Measurements from ENCODE around the gene ODC1. TPM values are rescaled to one million over a fixed set of nuclear protein-coding genes. Genes with fewer than 3 reads are reported as not detected.

ODC1 gene
- total RNA-seq, 4 donors from 2014 or later = 70.1 to 158 (median 94.8) TPM

DNA sequence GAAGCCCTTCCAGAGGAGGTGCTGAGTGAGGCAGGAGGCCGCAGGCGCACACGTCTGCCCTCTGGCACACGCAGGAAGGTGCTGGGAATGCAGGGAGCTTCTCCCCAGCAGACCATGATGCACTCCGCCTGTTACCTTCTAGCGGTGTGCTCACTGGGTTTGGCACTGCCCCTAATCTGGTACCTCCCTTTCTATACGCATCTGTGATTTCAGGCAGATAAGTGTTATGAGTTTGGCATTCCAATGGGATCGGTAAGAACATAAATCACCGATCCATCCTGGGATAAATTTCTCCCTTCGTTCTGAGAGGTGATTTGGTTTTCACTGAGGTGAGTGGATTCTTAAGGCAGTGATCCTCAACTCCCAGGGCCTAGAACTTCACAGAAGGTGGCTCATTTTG lies 34.6 kb downstream of the ODC1 start:
- Histone ChIP-seq H3K4me1 (peaks cover 0 to 10% (median 7%) of the 10 kb centered on the region in 4 donors), H3K4me3 (no peak overlapping the region), H3K27ac (no peak overlapping the region), H3K9me3 (peaks cover 0 to 5% (median 0%) of the 10 kb centered on the region in 4 donors), H3K36me3 (peaks cover 0 to 13% (median 0%) of the 10 kb centered on the region in 3 donors), H3K27me3 (no peaks in the 10 kb centered on the region)
- no peak for DNase-seq (ENCODE audit: low spot score in 2 of 2)
- 96% methylated on average over 10 of the region's 10 CpGs for WGBS, 2 donors
- TF ChIP-seq EP300 (IDR thresholded peaks at IDR 0.05) (no peak), POLR2A (IDR thresholded peaks at IDR 0.05) (no peak)
- TF ChIP-seq, protein P1, sequence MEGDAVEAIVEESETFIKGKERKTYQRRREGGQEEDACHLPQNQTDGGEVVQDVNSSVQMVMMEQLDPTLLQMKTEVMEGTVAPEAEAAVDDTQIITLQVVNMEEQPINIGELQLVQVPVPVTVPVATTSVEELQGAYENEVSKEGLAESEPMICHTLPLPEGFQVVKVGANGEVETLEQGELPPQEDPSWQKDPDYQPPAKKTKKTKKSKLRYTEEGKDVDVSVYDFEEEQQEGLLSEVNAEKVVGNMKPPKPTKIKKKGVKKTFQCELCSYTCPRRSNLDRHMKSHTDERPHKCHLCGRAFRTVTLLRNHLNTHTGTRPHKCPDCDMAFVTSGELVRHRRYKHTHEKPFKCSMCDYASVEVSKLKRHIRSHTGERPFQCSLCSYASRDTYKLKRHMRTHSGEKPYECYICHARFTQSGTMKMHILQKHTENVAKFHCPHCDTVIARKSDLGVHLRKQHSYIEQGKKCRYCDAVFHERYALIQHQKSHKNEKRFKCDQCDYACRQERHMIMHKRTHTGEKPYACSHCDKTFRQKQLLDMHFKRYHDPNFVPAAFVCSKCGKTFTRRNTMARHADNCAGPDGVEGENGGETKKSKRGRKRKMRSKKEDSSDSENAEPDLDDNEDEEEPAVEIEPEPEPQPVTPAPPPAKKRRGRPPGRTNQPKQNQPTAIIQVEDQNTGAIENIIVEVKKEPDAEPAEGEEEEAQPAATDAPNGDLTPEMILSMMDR (IDR thresholded peaks at IDR 0.05) = no peak

DNA sequence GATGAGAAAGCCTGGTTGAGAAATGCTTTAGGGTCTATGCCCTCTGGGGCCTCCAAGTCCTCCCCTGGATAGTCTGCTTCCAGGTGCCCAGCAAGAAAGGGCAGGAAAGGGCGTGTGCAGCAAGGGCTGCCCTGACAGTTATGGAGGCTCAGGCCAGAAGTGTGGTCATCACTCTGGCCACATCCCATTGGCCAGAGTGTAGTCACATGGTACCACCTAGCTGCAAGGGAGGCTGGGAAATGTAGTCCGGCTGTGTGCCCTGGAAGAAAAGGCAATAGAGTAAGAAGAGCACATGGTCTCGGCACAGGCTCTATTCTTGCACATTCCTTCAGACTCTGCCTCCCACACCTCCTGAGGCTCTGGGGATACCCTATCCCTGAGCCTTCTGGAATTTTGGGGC lies 35.7 kb downstream of the ODC1 start:
- H3K4me3 ChIP-seq = no peak overlapping the region
- H3K27ac ChIP-seq = no peak overlapping the region
- peaks cover 0 to 21% (median 17%) of the 10 kb centered on the region in 4 donors for H3K4me1 ChIP-seq
- no peaks in the 10 kb centered on the region for H3K27me3 ChIP-seq
- TF ChIP-seq EP300 (IDR thresholded peaks at IDR 0.05) (no peak), POLR2A (IDR thresholded peaks at IDR 0.05) (no peak)
- TF ChIP-seq, protein P1 (IDR thresholded peaks at IDR 0.05) = no peak
- H3K36me3 ChIP-seq = peaks cover 0 to 13% (median 0%) of the 10 kb centered on the region in 3 donors
- peaks cover 0 to 5% (median 0%) of the 10 kb centered on the region in 4 donors for H3K9me3 ChIP-seq
- 86 to 94% methylated on average over 3 of the region's 3 CpGs for WGBS, 2 donors
- no peak for DNase-seq (ENCODE audit: low spot score in 2 of 2)

DNA sequence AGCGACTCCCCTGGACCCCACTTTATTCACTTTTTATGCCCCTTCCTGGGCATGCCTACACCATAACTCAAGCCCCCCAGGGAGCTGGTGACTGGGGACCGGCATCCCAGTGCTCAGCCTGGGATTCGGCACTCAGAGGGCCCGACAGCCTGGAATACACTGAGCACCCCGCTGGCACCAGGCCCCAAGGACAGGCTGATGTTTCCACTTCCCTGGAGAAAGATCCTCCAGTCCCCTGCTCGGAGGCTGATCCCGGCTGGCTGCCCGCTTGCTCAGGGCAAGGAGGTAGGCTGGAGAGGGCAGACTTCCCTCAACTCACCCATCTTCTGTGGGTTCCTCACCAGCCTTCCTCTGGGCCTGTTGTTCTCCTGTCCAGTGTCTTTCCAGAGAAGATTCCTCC lies 36.6 kb downstream of the ODC1 start:
- Histone ChIP-seq H3K4me3 (no peak overlapping the region), H3K27me3 (no peaks in the 10 kb centered on the region), H3K27ac (no peak overlapping the region), H3K36me3 (peaks cover 0 to 13% (median 0%) of the 10 kb centered on the region in 3 donors), H3K9me3 (peaks cover 0 to 5% (median 0%) of the 10 kb centered on the region in 4 donors), H3K4me1 (peaks cover 0 to 30% (median 24%) of the 10 kb centered on the region in 4 donors)
- no peak for DNase-seq (ENCODE audit: low spot score in 2 of 2)
- 91 to 99% methylated on average over 8 of the region's 8 CpGs for WGBS, 2 donors
- TF ChIP-seq POLR2A (IDR thresholded peaks at IDR 0.05) = no peak
- no peak for TF ChIP-seq EP300 (IDR thresholded peaks at IDR 0.05)
- TF ChIP-seq, protein P1 (IDR thresholded peaks at IDR 0.05) = no peak

DNA sequence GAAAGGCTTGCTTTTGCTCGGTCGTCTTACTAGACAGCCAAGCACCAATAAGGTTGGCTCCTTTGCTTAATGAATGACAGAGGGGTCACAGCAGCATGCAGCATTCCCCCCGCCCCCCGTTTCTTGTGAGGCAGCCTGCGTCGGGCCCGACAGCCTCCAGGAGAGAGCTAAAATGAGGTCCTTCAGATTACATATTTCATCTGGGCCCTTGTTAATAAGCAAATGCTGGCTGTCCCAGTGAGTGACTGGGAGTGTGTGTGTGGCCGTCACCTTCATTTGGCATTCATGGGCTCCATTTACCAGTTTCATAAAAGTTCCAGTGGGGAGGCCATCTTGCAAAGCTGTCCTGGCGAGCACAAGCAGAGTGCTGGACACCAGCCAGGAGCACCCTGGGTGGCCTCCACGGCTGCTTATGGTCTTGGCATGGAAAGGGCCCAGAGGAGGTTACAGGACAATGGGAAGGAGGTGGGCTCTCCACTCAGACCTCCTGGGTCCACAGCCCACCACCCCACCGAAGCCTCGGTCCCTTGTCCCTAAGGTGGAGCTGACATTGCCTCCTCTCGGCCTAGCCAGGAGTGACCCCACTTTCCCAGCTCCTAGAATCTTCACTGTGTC lies 37.2 kb downstream of the ODC1 start:
- Histone ChIP-seq H3K27ac (peak overlapping the region in 2 of 4 donors; percentile 18 to 34), H3K4me1 (peaks cover 0 to 36% (median 27%) of the 10 kb centered on the region in 4 donors), H3K4me3 (no peak overlapping the region), H3K9me3 (peaks cover 0 to 5% (median 0%) of the 10 kb centered on the region in 4 donors), H3K36me3 (peaks cover 0 to 13% (median 0%) of the 10 kb centered on the region in 3 donors), H3K27me3 (no peaks in the 10 kb centered on the region)
- no peak for TF ChIP-seq POLR2A (IDR thresholded peaks at IDR 0.05)
- no peak for TF ChIP-seq EP300 (IDR thresholded peaks at IDR 0.05)
- TF ChIP-seq, protein P1 (IDR thresholded peaks at IDR 0.05) = no peak
- DNase-seq (ENCODE audit: low spot score in 2 of 2) = no peak
- WGBS, 2 donors = 68 to 69% methylated on average over 13 of the region's 13 CpGs

DNA sequence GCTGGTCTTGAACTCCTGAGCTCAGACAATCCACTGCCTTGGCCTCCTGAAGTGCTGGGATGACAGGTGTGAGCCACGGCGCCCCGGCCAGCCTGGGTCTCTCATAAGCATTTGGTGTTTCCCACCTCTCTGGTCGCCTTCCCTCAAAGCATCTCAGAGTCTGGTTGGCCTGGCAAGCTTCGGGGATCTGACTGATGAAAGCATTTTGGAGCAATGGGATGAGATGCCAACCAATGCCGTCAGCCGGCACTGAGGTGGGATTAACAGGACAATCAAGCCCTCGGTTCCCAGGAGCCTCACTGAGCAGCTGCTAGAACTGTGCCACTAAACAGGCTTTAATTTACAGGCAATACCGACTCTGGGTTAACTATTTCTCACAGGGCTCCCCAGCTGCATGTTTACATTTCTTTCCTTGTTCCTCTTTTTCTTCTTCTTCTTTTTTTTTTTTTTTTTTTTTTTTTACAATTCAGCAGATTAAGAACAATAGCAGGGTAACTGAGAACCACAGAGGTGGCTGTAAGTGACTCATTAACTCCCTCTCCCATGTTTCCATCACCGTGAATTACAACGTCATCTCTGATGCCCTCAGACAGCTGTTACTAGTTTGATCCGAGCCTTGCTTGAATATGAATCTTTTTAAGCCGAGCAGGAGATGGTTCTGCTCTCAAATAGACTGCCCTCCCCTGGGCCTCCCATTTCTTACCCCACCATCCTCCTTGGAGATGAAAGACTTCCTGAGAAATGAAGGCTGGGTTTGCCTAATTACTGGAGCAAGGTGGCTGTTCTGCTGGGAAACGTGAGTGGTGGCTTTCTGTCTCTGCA lies 37.9 kb downstream of the ODC1 start:
- Histone ChIP-seq H3K4me1 (peaks cover 0 to 43% (median 31%) of the 10 kb centered on the region in 4 donors), H3K27me3 (no peaks in the 10 kb centered on the region), H3K36me3 (peaks cover 0 to 13% (median 0%) of the 10 kb centered on the region in 3 donors), H3K27ac (peak overlapping the region in 2 of 4 donors; percentile 18 to 34), H3K9me3 (peaks cover 0 to 5% (median 0%) of the 10 kb centered on the region in 4 donors), H3K4me3 (no peak overlapping the region)
- WGBS, 2 donors = 75 to 79% methylated on average over 14 of the region's 14 CpGs
- DNase-seq (ENCODE audit: low spot score in 2 of 2) = peak in 1 of 2 donors; percentile 25
- TF ChIP-seq EP300 (IDR thresholded peaks at IDR 0.05) (no peak), POLR2A (IDR thresholded peaks at IDR 0.05) (no peak)
- TF ChIP-seq, protein P1 (IDR thresholded peaks at IDR 0.05) = no peak

All from tibial nerve (tissue), 4 donors.